ENCODE data around the gene GRK6.

DNA sequence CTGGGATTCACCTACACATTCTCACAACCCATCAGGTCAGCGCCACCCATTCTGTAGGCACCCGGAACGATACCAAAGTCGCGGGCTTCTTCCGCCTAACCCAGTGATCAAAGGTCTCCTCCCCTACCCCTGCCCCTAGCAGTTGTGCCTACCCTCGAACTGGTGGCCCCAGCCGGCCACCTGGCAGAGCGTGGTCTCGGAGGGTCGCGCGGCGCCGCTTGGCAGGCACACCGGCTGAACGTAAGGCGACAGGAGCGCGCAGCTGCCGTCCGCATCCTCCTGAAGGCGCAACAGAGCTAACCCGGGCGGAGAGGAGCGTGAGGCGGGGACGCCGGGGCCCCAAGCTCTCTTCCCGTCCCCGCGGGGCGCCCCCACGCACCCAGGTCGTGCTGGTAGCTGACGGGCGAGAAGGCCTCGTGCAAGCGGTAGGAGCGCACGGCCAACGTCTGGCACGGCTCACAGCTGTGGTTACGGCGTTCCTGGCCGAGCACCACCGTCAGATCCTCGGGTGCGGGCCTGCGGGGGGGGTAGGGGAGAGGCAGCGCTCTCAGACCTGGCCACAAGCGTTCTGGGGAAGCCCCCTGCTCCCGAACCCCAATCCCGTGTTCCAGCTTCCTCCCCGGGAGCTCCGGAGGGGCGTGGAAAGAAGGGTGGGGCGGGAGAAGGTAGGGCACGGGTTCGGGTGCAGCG is 23.2 kb upstream of the GRK6 start:
- no peak for TF ChIP-seq ELF1 (IDR thresholded peaks at IDR 0.05)
- no peak for TF ChIP-seq RCOR1 (IDR thresholded peaks at IDR 0.05; ENCODE audit: low read length)
- TF ChIP-seq YY1 (IDR thresholded peaks at IDR 0.05; ENCODE audit: low read depth) = no peak
- TF ChIP-seq, protein P1, sequence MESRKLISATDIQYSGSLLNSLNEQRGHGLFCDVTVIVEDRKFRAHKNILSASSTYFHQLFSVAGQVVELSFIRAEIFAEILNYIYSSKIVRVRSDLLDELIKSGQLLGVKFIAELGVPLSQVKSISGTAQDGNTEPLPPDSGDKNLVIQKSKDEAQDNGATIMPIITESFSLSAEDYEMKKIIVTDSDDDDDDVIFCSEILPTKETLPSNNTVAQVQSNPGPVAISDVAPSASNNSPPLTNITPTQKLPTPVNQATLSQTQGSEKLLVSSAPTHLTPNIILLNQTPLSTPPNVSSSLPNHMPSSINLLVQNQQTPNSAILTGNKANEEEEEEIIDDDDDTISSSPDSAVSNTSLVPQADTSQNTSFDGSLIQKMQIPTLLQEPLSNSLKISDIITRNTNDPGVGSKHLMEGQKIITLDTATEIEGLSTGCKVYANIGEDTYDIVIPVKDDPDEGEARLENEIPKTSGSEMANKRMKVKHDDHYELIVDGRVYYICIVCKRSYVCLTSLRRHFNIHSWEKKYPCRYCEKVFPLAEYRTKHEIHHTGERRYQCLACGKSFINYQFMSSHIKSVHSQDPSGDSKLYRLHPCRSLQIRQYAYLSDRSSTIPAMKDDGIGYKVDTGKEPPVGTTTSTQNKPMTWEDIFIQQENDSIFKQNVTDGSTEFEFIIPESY (IDR thresholded peaks at IDR 0.05; ENCODE audit: borderline replicate concordance, low read depth) = no peak
- no peak for TF ChIP-seq MEF2A (IDR thresholded peaks at IDR 0.05; ENCODE audit: borderline replicate concordance, low read depth)
- no peak for TF ChIP-seq EP300 (IDR thresholded peaks at IDR 0.05; ENCODE audit: borderline replicate concordance in 1 of 2, low read depth in 1 of 2, low read length in 1 of 2)
